Tibial nerve (tissue), 4 donors: ENCODE data around the gene CEBPA. TPM values are rescaled to one million over a fixed set of nuclear protein-coding genes. Genes with fewer than 3 reads are reported as not detected.
A peak's percentile ranks its signal among the peaks of the same experiment; 100 is the strongest.

ENCODE experiments used
- DNase-seq, 2 donors: peaks; one replicate each; pipeline ENCODE4 v3.0.0-alpha.2; 2019; ENCODE audit warnings: low spot score in 2 of 2
- H3K27ac ChIP-seq, 4 donors: fragments of 200-600 bp; sonication (generic) in 3 of 4; one replicate each; pipeline ENCODE4 v1.5.1; 2017 to 2019; ENCODE audit warnings: mild to moderate bottlenecking in 1 of 4
- H3K27me3 ChIP-seq, 2 donors: fragments of 200-600 bp; sonication (generic) in 1 of 2; one replicate each; pipeline versions ENCODE4 v1.5.1 to v1.6.0; 2017 to 2019
- H3K36me3 ChIP-seq, 3 donors: fragments of 200-600 bp; sonication (generic); one replicate each; pipeline ENCODE4 v1.5.1; 2018 to 2019
- H3K4me1 ChIP-seq, 4 donors: fragments of 200-600 bp; sonication (generic) in 3 of 4; one replicate each; pipeline ENCODE4 v1.5.1; 2017 to 2019
- H3K4me3 ChIP-seq, 4 donors: fragments of 200-600 bp; sonication (generic) in 3 of 4; one replicate each; pipeline ENCODE4 v1.5.1; 2017 to 2019; ENCODE audit warnings: mild to moderate bottlenecking in 1 of 4, moderate library complexity in 1 of 4
- H3K9me3 ChIP-seq, 4 donors: fragments of 200-600 bp; sonication (generic) in 3 of 4; one replicate each; pipeline ENCODE4 v1.5.1; 2017 to 2019
- CTCF ChIP-seq, 5 experiments: fragments of 200-600 bp in 3 of 5; fragments of 450-650 bp in 2 of 5; sonication (generic) in 3 of 5; IDR thresholded peaks; one replicate each; pipeline ENCODE4 v1.5.1; 2016 to 2019; ENCODE audit warnings: antibody characterized with exemption in 5 of 5, mild to moderate bottlenecking in 3 of 5, moderate library complexity in 2 of 5
- EP300 ChIP-seq, 2 donors: sonication (generic); formaldehyde crosslinking; IDR thresholded peaks; one replicate each; pipeline ENCODE4 v1.6.1; 2017; ENCODE audit warnings: antibody characterized with exemption in 2 of 2, mild to moderate bottlenecking in 1 of 2
- POLR2A ChIP-seq, 2 donors: fragments of 450-650 bp; IDR thresholded peaks; one replicate each; pipeline ENCODE4 v1.6.1; 2017; ENCODE audit warnings: antibody characterized with exemption in 2 of 2, mild to moderate bottlenecking in 2 of 2, moderate library complexity in 2 of 2
- WGBS, 2 donors: methylation state at CpG; one replicate each; pipeline ENCODE4 v1.1.5; 2018; 5-methylcytosine and 5-hydroxymethylcytosine counted together
- total RNA-seq, 4 donors: library from RNA; depleted of rRNA; stranded (reverse); fragments of >200 nt; gene quantifications; one replicate each; pipeline ENCODE4 v1.1.0, GENCODE V29; 2016

Gene CEBPA
- total RNA-seq, 4 donors from 2014 or later, result 33.9 to 204 (median 65.4) TPM

- no peak for DNase-seq
- H3K27me3 ChIP-seq, result no peaks in the 10 kb centered on the region
- H3K36me3 ChIP-seq, result no peaks in the 10 kb centered on the region
- TF ChIP-seq CTCF (IDR thresholded peaks at IDR 0.05), result no peak
- no peak overlapping the region for H3K4me3 ChIP-seq
- H3K9me3 ChIP-seq, result peaks cover 0 to 6% (median 0%) of the 10 kb centered on the region in 4 donors
- peaks cover 0 to 7% (median 0%) of the 10 kb centered on the region in 4 donors for H3K4me1 ChIP-seq
- 86 to 88% methylated on average over 24 to 25 of the region's 25 CpGs for WGBS, 2 donors
- H3K27ac ChIP-seq, result no peak overlapping the region
Measured at GRCh38 chr19:33263325-33264023, 38.9 kb downstream of the CEBPA start.

DNA sequence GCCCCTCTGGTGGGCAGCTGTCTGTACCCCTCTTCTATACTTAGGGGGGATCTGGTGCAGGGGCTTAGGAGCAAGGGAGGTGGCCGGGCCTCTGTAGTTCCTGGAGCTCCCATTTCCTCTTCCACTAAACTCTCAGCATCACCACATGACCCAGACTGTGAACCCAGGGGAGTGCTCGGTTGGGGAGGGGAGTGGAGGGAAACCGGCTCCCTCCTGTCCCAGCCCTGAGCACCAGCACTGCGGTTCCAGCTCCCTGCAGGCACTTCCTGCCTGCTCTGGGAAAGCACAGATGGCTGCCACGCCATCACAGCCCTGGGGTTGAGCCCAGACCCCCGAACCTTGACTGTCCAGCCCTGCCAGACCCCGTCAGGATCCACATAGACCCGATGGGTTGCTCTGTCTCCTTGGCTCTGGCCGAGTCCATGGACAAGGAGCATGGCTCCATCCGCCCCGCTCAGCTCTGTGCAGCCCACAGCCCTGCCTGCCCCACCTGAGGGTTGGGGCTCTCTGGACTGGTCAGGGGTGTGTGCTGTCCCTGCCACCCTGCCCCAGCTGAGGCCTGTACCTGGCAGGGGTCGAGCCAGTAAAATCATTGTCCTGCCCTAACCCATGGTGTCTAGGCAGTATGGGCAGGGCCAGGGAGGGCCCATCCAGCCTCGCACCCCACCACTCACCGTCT, 40.7 kb downstream of the CEBPA start:
- H3K9me3 ChIP-seq, result peaks cover 0 to 18% (median 0%) of the 10 kb centered on the region in 4 donors
- H3K36me3 ChIP-seq, result no peaks in the 10 kb centered on the region
- peaks cover 0 to 5% (median 0%) of the 10 kb centered on the region in 4 donors for H3K4me1 ChIP-seq
- no peaks in the 10 kb centered on the region for H3K27me3 ChIP-seq
- DNase-seq, result no peak
- H3K27ac ChIP-seq, result no peak overlapping the region
- no peak overlapping the region for H3K4me3 ChIP-seq
- TF ChIP-seq POLR2A (IDR thresholded peaks at IDR 0.05), result no peak
- no peak for TF ChIP-seq CTCF (IDR thresholded peaks at IDR 0.05)
- no peak for TF ChIP-seq EP300 (IDR thresholded peaks at IDR 0.05)
- WGBS, 2 donors, result 61 to 63% methylated on average over 13 to 14 of the region's 14 CpGs

DNA sequence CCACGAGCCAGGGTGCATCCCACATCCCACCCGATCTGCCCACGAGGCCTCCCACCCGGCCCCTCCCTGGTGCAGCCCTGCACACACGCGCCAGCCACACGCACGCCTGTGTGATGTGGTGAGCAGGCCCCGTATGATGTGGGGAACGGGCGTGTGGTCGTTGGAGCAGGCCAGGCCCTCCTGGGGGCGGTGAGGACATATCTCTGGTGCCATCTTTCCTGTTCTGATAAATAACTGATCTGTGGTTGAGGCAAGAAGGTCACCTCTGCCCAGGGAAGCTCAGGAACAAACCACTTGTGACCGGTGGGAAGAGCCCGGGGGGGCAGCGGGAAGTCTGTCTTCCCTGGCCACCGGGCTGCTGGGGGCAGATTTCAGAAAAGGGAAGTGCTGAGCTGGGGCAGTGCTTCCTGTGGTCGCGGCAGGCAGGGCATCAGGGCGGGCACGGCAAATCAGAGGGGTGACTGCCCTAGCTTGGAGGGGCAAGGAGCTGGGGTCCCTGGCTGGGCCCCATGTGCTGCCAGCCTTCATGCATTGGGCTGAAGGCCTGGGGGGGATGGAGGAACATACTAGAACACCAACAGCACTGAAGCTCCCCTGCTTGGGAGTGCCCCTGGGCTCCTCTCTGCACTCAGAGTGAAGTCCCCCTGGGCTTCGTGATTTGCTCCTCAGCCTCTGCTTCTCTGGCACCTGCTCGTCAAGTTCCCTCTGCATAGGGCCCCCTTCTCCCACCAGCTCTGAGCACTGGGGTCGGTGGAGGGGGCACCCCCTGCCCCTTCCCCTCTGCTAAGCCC, 41.5 kb downstream of the CEBPA start:
- WGBS, 2 donors, result 68 to 79% methylated on average over 13 to 19 of the region's 24 CpGs

DNA sequence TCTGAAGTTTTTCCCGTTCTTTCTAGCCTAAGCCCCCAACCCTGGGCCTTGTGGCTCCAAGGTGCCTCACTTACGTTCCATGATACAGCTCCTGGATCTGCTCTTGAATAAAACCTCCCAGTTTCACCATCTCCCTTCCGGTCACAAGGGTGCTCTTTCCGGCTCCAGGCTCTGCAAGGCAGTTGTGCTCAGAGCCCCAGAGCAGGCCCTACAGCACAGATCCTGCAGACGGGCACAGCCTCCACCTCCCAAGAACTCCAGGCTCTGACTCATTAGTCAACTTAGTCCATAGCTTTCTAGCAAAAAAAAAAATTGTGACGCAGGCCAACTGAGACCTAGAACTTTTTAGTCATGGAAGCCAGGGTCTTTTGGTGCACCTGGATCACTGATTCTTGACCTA, 42.8 kb downstream of the CEBPA start:
- Histone ChIP-seq H3K27me3 (no peaks in the 10 kb centered on the region), H3K27ac (no peak overlapping the region), H3K9me3 (peaks cover 0 to 18% (median 0%) of the 10 kb centered on the region in 4 donors), H3K4me3 (no peak overlapping the region), H3K36me3 (no peaks in the 10 kb centered on the region), H3K4me1 (peaks cover 0 to 5% (median 0%) of the 10 kb centered on the region in 4 donors)
- TF ChIP-seq EP300 (IDR thresholded peaks at IDR 0.05), result no peak
- no peak for TF ChIP-seq POLR2A (IDR thresholded peaks at IDR 0.05)
- TF ChIP-seq CTCF (IDR thresholded peaks at IDR 0.05), result no peak
- 67 to 85% methylated on average over 6 of the region's 6 CpGs for WGBS, 2 donors
- no peak for DNase-seq

More for the DNA sequence above, 41.5 kb downstream of the CEBPA start:
- H3K27me3 ChIP-seq, result no peaks in the 10 kb centered on the region
- H3K36me3 ChIP-seq, result no peaks in the 10 kb centered on the region
- H3K27ac ChIP-seq, result no peak overlapping the region
- no peak overlapping the region for H3K4me3 ChIP-seq
- DNase-seq, result peak in 1 of 2 donors; percentile 22
- TF ChIP-seq CTCF (IDR thresholded peaks at IDR 0.05) (no peak), EP300 (IDR thresholded peaks at IDR 0.05) (no peak), POLR2A (IDR thresholded peaks at IDR 0.05) (no peak)
- peaks cover 0 to 18% (median 0%) of the 10 kb centered on the region in 4 donors for H3K9me3 ChIP-seq
- H3K4me1 ChIP-seq, result peaks cover 0 to 5% (median 0%) of the 10 kb centered on the region in 4 donors
